HFF-Myc (cell line): ENCODE data around the gene MOV10L1.

ENCODE experiments used
- DNase-seq: peaks from one replicate; pipeline ENCODE4 v3.0.0-alpha.2; 2011; ENCODE audit warnings: low read depth; ENCODE audit errors: extremely low read depth
- H3K4me3 ChIP-seq: replicated peaks from 2 replicates; pipeline ENCODE4 v1.5.1; 2011; ENCODE audit warnings: low read depth, mild to moderate bottlenecking, control low read depth, low read length
- CTCF ChIP-seq: IDR thresholded peaks from 2 replicates; pipeline ENCODE4 v1.5.1; 2012; ENCODE audit warnings: mild to moderate bottlenecking, low read depth, low read length, control low read depth; ENCODE audit errors: missing control alignments

The MOV10L1 gene

GRCh38 chr22:50081426-50082196 lies 8.2 kb upstream of the MOV10L1 start:
- DNase-seq = no peak
- H3K4me3 ChIP-seq = no peak overlapping the region
- no peak for TF ChIP-seq CTCF

DNA sequence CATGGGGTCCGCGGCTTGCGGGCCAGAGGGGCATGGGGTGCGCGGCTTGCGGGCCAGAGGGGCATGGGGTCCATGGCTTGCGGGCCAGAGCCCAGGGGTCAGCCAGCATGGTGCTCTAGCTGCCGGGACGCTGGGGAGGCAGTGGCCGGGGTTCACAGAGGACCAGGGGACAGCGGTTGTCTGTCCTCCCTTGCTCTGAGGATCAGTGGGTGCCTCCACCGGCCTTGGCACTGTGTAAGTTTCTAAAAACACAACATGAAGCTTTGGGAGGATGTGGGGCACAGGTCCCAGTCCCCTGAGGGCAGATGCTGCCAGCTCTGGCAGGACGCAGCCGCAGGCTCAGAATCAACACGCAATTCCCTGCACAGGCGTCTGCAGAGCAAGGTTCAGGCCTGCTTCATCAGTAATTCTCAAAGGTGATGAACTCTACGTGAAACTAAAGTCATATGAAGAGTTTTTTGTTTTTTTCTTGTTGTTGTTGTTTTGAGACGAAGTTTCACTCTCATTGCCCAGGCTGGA lies 7.5 kb upstream of the MOV10L1 start:
- no peak overlapping the region for H3K4me3 ChIP-seq
- TF ChIP-seq CTCF = no peak
- DNase-seq = no peak

DNA sequence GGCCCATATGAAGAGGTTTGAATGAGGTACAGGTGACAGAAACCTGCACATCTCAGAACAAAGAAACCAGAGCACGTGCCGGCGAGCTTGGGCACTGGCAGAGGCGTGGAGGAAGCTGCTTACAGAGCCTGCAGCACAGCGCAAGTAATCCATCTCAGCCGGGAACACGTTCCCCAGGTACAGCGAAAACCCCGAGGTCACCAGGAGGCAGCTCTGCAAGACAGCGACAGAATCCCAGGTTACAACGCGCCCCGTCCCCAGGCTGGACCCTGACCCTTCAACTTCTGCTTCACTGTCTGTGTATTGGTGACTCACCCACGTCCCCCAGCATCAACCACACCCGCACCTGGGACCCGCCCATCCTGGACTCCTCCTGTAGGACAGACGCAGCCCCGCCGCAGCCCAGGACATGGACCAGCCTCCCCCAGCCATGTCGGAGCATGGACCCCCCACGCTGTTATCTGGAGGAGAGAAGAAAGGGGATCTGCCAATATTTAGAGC lies 6.8 kb upstream of the MOV10L1 start:
- no peak overlapping the region for H3K4me3 ChIP-seq
- no peak for TF ChIP-seq CTCF
- no peak for DNase-seq

DNA sequence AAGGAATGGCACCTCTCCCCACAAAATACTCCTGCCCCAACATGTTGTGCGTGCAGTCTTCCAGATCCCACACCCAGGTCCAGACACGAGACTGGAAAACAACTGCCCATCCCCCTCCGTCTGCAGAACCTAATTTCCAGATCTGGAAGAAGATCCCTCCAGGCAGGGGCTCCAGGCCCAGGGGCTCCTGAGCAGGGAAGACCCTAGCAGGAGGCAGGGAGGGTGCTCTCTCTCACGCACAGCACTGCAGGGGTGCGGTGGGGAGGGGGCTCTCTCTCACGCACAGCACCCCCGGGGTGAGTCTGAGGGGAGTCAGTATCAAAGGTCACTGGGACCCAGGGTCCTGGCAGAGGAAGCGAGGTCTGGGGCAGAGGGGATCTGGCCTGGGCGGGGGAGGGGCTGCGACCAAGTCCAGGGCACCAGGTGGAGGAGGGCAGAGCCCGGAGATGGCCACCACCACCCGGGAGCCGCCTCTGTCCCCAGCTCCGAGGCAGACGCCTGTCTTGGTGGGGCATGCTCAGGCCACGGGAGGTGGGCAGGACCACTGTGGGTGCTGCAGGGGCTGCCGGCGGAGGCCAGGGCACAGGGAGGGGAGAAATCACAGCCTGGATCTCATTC lies 6.2 kb upstream of the MOV10L1 start:
- no peak for DNase-seq
- no peak for TF ChIP-seq CTCF
- H3K4me3 ChIP-seq = no peak overlapping the region

DNA sequence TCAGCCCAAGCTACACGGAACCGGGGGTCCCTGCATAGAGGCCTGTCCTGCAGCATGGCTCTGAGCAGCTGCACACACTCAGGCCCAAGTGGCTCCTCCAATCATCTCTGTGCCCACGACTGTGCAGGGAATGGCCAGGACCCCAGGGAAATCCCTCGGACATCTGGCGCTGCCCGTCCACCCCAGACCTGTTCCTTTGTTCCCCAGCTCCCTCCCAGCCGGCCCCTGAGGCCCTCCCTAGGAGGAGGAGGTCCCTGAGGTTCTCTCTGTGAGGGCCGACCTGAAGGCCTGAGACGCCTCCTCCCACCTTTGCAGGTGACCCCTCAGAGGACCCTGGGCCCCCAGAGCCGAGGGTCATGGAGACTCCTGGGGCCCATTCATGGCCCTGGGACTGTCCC lies 5.7 kb upstream of the MOV10L1 start:
- H3K4me3 ChIP-seq = no peak overlapping the region
- no peak for DNase-seq
- TF ChIP-seq CTCF = no peak

GRCh38 chr22:50084614-50085021 lies 5.2 kb upstream of the MOV10L1 start:
- no peak for DNase-seq
- TF ChIP-seq CTCF = no peak
- no peak overlapping the region for H3K4me3 ChIP-seq
